GM13976 (cell line): ENCODE results near the gene CHMP1B.

ENCODE experiments used
- DNase-seq: peaks from one replicate; pipeline ENCODE4 v3.0.0; 2012; ENCODE audit warnings: low spot score
- CTCF ChIP-seq: IDR thresholded peaks from 2 replicates; pipeline ENCODE4 v1.5.1; 2012; ENCODE audit warnings: borderline replicate concordance, mild to moderate bottlenecking; ENCODE audit not compliant: insufficient read depth; ENCODE audit errors: extremely low read depth, missing control alignments, control extremely low read depth
- in situ Hi-C: fragments of 300-500 bp; cut with MboI; formaldehyde crosslinking; loops from one replicate; pipeline ENCODE4 v1.12.0; 2022; ENCODE audit warnings: low sequenced_read_pairs, mixed read lengths, inconsistent platforms; ENCODE audit not compliant: unreplicated experiment

CHMP1B gene

GRCh38 chr18:11857177-11857887 lies 6.1 kb downstream of the CHMP1B start:
- no peak for TF ChIP-seq CTCF
- in situ Hi-C loops = no loop called here
- DNase-seq = no peak

- in situ Hi-C loops = no loop called here
- DNase-seq = no peak
- TF ChIP-seq CTCF = no peak
Observed at GRCh38 chr18:11859282-11859830, 8.1 kb downstream of the CHMP1B start.

- in situ Hi-C loops = no loop called here
- TF ChIP-seq CTCF = no peak
- no peak for DNase-seq
Observed at GRCh38 chr18:11859903-11860407, 8.7 kb downstream of the CHMP1B start.

GRCh38 chr18:11860594-11861450 lies 9.6 kb downstream of the CHMP1B start:
- in situ Hi-C loops = no loop called here
- DNase-seq = no peak
- no peak for TF ChIP-seq CTCF

GRCh38 chr18:11861583-11862288 lies 10.5 kb downstream of the CHMP1B start:
- in situ Hi-C loops = no loop called here
- no peak for TF ChIP-seq CTCF
- DNase-seq = no peak
